GM23338 (cell line): ENCODE data around the gene RNF133.

ENCODE experiments used
- EZH2 ChIP-seq: fragments of 200-600 bp; sonication (generic); IDR thresholded peaks from one replicate; pipeline ENCODE4 v1.8.0; 2017; ENCODE audit warnings: antibody characterized with exemption, mild to moderate bottlenecking, low read depth; ENCODE audit not compliant: unreplicated experiment
- EZH2phosphoT487 ChIP-seq: fragments of 200-600 bp; sonication (generic); IDR thresholded peaks from one replicate; pipeline ENCODE4 v1.8.1; 2018; ENCODE audit warnings: antibody characterized with exemption; ENCODE audit not compliant: unreplicated experiment
- POLR2AphosphoS5 ChIP-seq: IDR thresholded peaks from 2 replicates; pipeline ENCODE4 v1.6.1; 2016; ENCODE audit warnings: antibody characterized with exemption, low read depth
- TF ChIP-seq, protein P1 (sequence below): IDR thresholded peaks from one replicate; pipeline ENCODE4 v1.6.1; 2018; ENCODE audit warnings: antibody characterized with exemption; ENCODE audit not compliant: unreplicated experiment
- TF ChIP-seq, protein P2 (sequence below), 2 experiments: fragments of 200-600 bp in 1 of 2; sonication (generic) in 1 of 2; conservative IDR thresholded peaks; 2 replicates each; pipeline versions ENCODE4 v1.5.1 to v1.6.1; 2016 to 2017; ENCODE audit warnings: antibody characterized with exemption in 2 of 2, low read depth in 2 of 2, mild to moderate bottlenecking in 2 of 2, moderate library complexity in 1 of 2

DNA sequence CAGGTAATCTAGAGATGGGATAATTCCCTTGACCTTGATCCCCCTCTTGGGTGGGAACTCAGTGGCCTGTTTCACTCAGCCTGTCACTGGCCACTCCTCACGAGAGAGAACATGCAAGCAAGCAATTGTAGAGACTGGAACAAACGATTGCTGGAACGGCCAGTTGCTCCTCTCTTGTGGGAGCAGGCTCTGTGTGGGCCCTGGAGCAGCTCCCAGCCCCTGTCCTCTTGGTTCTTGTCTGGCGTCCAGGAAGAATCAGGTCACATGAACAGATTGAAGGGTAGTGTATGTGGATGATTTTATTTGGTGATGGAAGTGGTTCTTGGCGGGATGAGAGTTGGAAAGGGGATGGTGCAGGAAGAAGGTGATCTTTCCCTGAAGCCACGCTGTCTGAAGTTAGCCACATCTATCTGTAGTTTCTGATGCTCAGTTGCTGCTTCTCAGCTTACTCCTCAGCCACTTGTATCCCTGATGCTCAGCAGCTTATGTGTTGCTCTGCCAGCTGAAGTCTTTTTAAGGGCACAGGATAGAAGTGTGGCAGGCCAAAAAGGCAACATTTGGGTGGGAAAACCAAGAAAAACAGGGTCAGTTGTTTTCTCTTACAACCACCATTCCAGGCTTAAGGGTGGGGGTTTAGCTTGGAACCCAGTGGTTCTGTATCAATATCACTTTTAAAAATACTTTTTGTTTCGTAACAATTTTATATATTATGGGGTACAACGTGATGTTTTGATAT lies 15.9 kb downstream of the RNF133 start:
- no peak for TF ChIP-seq POLR2AphosphoS5
- TF ChIP-seq, protein P1, sequence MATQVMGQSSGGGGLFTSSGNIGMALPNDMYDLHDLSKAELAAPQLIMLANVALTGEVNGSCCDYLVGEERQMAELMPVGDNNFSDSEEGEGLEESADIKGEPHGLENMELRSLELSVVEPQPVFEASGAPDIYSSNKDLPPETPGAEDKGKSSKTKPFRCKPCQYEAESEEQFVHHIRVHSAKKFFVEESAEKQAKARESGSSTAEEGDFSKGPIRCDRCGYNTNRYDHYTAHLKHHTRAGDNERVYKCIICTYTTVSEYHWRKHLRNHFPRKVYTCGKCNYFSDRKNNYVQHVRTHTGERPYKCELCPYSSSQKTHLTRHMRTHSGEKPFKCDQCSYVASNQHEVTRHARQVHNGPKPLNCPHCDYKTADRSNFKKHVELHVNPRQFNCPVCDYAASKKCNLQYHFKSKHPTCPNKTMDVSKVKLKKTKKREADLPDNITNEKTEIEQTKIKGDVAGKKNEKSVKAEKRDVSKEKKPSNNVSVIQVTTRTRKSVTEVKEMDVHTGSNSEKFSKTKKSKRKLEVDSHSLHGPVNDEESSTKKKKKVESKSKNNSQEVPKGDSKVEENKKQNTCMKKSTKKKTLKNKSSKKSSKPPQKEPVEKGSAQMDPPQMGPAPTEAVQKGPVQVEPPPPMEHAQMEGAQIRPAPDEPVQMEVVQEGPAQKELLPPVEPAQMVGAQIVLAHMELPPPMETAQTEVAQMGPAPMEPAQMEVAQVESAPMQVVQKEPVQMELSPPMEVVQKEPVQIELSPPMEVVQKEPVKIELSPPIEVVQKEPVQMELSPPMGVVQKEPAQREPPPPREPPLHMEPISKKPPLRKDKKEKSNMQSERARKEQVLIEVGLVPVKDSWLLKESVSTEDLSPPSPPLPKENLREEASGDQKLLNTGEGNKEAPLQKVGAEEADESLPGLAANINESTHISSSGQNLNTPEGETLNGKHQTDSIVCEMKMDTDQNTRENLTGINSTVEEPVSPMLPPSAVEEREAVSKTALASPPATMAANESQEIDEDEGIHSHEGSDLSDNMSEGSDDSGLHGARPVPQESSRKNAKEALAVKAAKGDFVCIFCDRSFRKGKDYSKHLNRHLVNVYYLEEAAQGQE, result no peak
- TF ChIP-seq, protein P2, sequence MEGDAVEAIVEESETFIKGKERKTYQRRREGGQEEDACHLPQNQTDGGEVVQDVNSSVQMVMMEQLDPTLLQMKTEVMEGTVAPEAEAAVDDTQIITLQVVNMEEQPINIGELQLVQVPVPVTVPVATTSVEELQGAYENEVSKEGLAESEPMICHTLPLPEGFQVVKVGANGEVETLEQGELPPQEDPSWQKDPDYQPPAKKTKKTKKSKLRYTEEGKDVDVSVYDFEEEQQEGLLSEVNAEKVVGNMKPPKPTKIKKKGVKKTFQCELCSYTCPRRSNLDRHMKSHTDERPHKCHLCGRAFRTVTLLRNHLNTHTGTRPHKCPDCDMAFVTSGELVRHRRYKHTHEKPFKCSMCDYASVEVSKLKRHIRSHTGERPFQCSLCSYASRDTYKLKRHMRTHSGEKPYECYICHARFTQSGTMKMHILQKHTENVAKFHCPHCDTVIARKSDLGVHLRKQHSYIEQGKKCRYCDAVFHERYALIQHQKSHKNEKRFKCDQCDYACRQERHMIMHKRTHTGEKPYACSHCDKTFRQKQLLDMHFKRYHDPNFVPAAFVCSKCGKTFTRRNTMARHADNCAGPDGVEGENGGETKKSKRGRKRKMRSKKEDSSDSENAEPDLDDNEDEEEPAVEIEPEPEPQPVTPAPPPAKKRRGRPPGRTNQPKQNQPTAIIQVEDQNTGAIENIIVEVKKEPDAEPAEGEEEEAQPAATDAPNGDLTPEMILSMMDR (conservative IDR thresholded peaks at IDR 0.05; ENCODE audit: low read depth in 2 of 2), result no peak
- TF ChIP-seq EZH2phosphoT487, result no peak
- TF ChIP-seq EZH2, result no peak
